Measurements from ENCODE around the gene PLCB1.
A peak's percentile ranks its signal among the peaks of the same experiment; 100 is the strongest.

The PLCB1 gene

GRCh38 chr20:8320306-8320705 is 188.2 kb downstream of the PLCB1 start:
- no peak overlapping the region for H3K9ac ChIP-seq (ENCODE audit: low read depth, low read length, poor library complexity)
- no peak overlapping the region for H3K4ac ChIP-seq (ENCODE audit: low read length)
- no peak overlapping the region for H2BK5ac ChIP-seq (ENCODE audit: low read length)
- no peak overlapping the region for H2AFZ ChIP-seq (ENCODE audit: low read length)
- no peak overlapping the region for H2AK5ac ChIP-seq (ENCODE audit: low read depth, low read length)
- no peak overlapping the region for H3K14ac ChIP-seq (ENCODE audit: low read length)
- H2BK120ac ChIP-seq (ENCODE audit: low read depth, low read length): no peak overlapping the region
- H3K9me3 ChIP-seq (replicated peaks in 1 of 2; ENCODE audit: control insufficient read depth in 2 of 2, insufficient read depth in 1 of 2, low read depth in 1 of 2, low read length in 2 of 2): no peaks in the 10 kb centered on the region
- no peak overlapping the region for H3K4me3 ChIP-seq (ENCODE audit: low read length in 2 of 2)
- H3K79me1 ChIP-seq (ENCODE audit: low read depth, low read length): no peaks in the 10 kb centered on the region
- H3K27ac ChIP-seq (replicated peaks; ENCODE audit: low read length): no peak overlapping the region
- no peaks in the 10 kb centered on the region for H3K27me3 ChIP-seq (ENCODE audit: control insufficient read depth in 3 of 3, insufficient read depth in 3 of 3, low read depth in 1 of 3, low read length in 3 of 3)
- no CpG with 5 or more reads among the region's 1 CpG for WGBS, 2 donors (ENCODE audit: extremely low coverage in 2 of 2, insufficient read length in 2 of 2, insufficient replicate concordance in 1 of 2)
- no peaks in the 10 kb centered on the region for H3K36me3 ChIP-seq (replicated peaks in 1 of 2; ENCODE audit: control insufficient read depth in 2 of 2, insufficient read depth in 2 of 2, low read length in 2 of 2)
- no peak overlapping the region for H4K8ac ChIP-seq (ENCODE audit: low read depth, low read length)
- no peak overlapping the region for H2BK15ac ChIP-seq (ENCODE audit: low read length)
- H3K4me1 ChIP-seq (ENCODE audit: control insufficient read depth in 2 of 2, insufficient read depth in 1 of 2, low read depth in 1 of 2, low read length in 2 of 2): peaks cover 2 to 4% of the 10 kb centered on the region in 2 donors
- no peak overlapping the region for H3K23ac ChIP-seq (ENCODE audit: low read depth, low read length, poor library complexity)
- no peak overlapping the region for H2BK12ac ChIP-seq (ENCODE audit: low read length)
- H4K91ac ChIP-seq (ENCODE audit: low read depth, low read length, poor library complexity): no peak overlapping the region
- DNase-seq (ENCODE audit: low spot score): no peak
- H3K18ac ChIP-seq (ENCODE audit: low read length): no peak overlapping the region
- no peak overlapping the region for H3K4me2 ChIP-seq (ENCODE audit: insufficient read depth, low read length, poor library complexity, severe bottlenecking)

DNA sequence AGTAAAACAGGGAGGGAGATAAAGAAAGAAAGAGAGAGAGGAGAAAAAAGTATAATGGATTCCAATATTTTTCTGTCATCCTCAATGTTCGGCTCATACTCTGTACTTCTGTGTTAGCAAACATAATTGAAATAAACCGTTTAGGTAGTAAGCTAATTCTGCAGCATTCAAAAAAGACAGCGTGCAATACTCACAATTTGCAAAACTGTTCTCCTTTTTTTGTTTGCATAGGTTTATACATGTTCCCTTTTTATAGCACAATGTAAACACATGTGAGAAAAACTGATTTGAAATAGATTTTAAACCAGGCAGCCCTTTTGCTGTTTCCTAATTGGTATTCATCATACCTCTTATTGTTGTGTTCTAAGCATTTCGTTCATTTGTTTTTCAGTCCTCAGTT is 188.9 kb downstream of the PLCB1 start:
- Histone ChIP-seq H2AK5ac (ENCODE audit: low read depth, low read length) (no peak overlapping the region), H2BK12ac (ENCODE audit: low read length) (no peak overlapping the region), H3K27me3 (ENCODE audit: control insufficient read depth in 3 of 3, insufficient read depth in 3 of 3, low read depth in 1 of 3, low read length in 3 of 3) (no peaks in the 10 kb centered on the region), H3K4ac (ENCODE audit: low read length) (no peak overlapping the region), H3K4me2 (ENCODE audit: insufficient read depth, low read length, poor library complexity, severe bottlenecking) (no peak overlapping the region), H3K14ac (ENCODE audit: low read length) (no peak overlapping the region), H2AFZ (ENCODE audit: low read length) (no peak overlapping the region), H2BK5ac (ENCODE audit: low read length) (no peak overlapping the region), H3K79me1 (ENCODE audit: low read depth, low read length) (no peaks in the 10 kb centered on the region), H3K23ac (ENCODE audit: low read depth, low read length, poor library complexity) (no peak overlapping the region), H3K36me3 (replicated peaks in 1 of 2; ENCODE audit: control insufficient read depth in 2 of 2, insufficient read depth in 2 of 2, low read length in 2 of 2) (no peaks in the 10 kb centered on the region), H3K4me3 (ENCODE audit: low read length in 2 of 2) (no peak overlapping the region), H4K91ac (ENCODE audit: low read depth, low read length, poor library complexity) (no peak overlapping the region), H2BK120ac (ENCODE audit: low read depth, low read length) (no peak overlapping the region), H3K9ac (ENCODE audit: low read depth, low read length, poor library complexity) (no peak overlapping the region), H3K18ac (ENCODE audit: low read length) (no peak overlapping the region), H4K8ac (ENCODE audit: low read depth, low read length) (no peak overlapping the region), H3K9me3 (replicated peaks in 1 of 2; ENCODE audit: control insufficient read depth in 2 of 2, insufficient read depth in 1 of 2, low read depth in 1 of 2, low read length in 2 of 2) (no peaks in the 10 kb centered on the region), H3K4me1 (ENCODE audit: control insufficient read depth in 2 of 2, insufficient read depth in 1 of 2, low read depth in 1 of 2, low read length in 2 of 2) (peaks cover 2 to 4% of the 10 kb centered on the region in 2 donors), H3K27ac (replicated peaks; ENCODE audit: low read length) (no peak overlapping the region), H2BK15ac (ENCODE audit: low read length) (no peak overlapping the region)
- no CpG with 5 or more reads among the region's 4 CpGs for WGBS, 2 donors (ENCODE audit: extremely low coverage in 2 of 2, insufficient read length in 2 of 2, insufficient replicate concordance in 1 of 2)
- DNase-seq (ENCODE audit: low spot score): no peak

- Histone ChIP-seq H3K14ac (ENCODE audit: low read length) (no peak overlapping the region), H2BK15ac (ENCODE audit: low read length) (no peak overlapping the region), H2AK5ac (ENCODE audit: low read depth, low read length) (no peak overlapping the region), H3K36me3 (replicated peaks in 1 of 2; ENCODE audit: control insufficient read depth in 2 of 2, insufficient read depth in 2 of 2, low read length in 2 of 2) (no peaks in the 10 kb centered on the region), H4K91ac (ENCODE audit: low read depth, low read length, poor library complexity) (no peak overlapping the region), H3K27me3 (ENCODE audit: control insufficient read depth in 3 of 3, insufficient read depth in 3 of 3, low read depth in 1 of 3, low read length in 3 of 3) (no peaks in the 10 kb centered on the region), H2BK5ac (ENCODE audit: low read length) (no peak overlapping the region), H3K4me2 (ENCODE audit: insufficient read depth, low read length, poor library complexity, severe bottlenecking) (no peak overlapping the region), H2BK120ac (ENCODE audit: low read depth, low read length) (no peak overlapping the region), H4K8ac (ENCODE audit: low read depth, low read length) (no peak overlapping the region), H3K4me1 (ENCODE audit: control insufficient read depth in 2 of 2, insufficient read depth in 1 of 2, low read depth in 1 of 2, low read length in 2 of 2) (peaks cover 2 to 4% of the 10 kb centered on the region in 2 donors), H2AFZ (ENCODE audit: low read length) (peak overlapping the region; percentile 8), H3K9me3 (replicated peaks in 1 of 2; ENCODE audit: control insufficient read depth in 2 of 2, insufficient read depth in 1 of 2, low read depth in 1 of 2, low read length in 2 of 2) (no peaks in the 10 kb centered on the region), H3K4ac (ENCODE audit: low read length) (no peak overlapping the region), H3K9ac (ENCODE audit: low read depth, low read length, poor library complexity) (no peak overlapping the region), H3K27ac (replicated peaks; ENCODE audit: low read length) (no peak overlapping the region), H3K23ac (ENCODE audit: low read depth, low read length, poor library complexity) (no peak overlapping the region), H2BK12ac (ENCODE audit: low read length) (no peak overlapping the region), H3K18ac (ENCODE audit: low read length) (no peak overlapping the region), H3K79me1 (ENCODE audit: low read depth, low read length) (no peaks in the 10 kb centered on the region), H3K4me3 (ENCODE audit: low read length in 2 of 2) (no peak overlapping the region)
- DNase-seq (ENCODE audit: low spot score): no peak
- WGBS, 2 donors (ENCODE audit: extremely low coverage in 2 of 2, insufficient read length in 2 of 2, insufficient replicate concordance in 1 of 2): no CpG with 5 or more reads among the region's 5 CpGs
Observed at GRCh38 chr20:8322662-8323217, 190.7 kb downstream of the PLCB1 start.

DNA sequence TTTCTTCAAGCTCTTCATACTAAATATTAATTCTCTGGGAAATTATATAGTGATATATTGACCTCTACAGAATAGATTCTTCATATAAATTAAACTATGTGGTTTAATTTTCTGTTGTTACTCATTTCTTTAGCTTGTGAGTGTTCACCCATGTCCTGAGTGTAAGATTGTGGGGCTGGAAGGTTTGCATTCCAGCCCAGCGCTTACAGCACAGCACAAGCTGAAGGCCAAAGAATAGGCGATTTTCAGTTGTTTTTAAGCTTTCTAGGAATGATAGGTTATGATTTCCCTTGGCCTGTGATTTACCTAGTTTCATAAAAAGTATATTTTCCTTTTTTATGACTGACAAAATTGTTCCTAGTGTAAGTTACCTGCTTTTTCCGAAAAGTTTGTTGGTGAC is 194.1 kb downstream of the PLCB1 start:
- no peak overlapping the region for H3K4me3 ChIP-seq (ENCODE audit: low read length in 2 of 2)
- H3K4me2 ChIP-seq (ENCODE audit: insufficient read depth, low read length, poor library complexity, severe bottlenecking): no peak overlapping the region
- no peaks in the 10 kb centered on the region for H3K79me1 ChIP-seq (ENCODE audit: low read depth, low read length)
- H3K9me3 ChIP-seq (replicated peaks in 1 of 2; ENCODE audit: control insufficient read depth in 2 of 2, insufficient read depth in 1 of 2, low read depth in 1 of 2, low read length in 2 of 2): no peaks in the 10 kb centered on the region
- H3K27ac ChIP-seq (replicated peaks; ENCODE audit: low read length): no peak overlapping the region
- H3K36me3 ChIP-seq (replicated peaks in 1 of 2; ENCODE audit: control insufficient read depth in 2 of 2, insufficient read depth in 2 of 2, low read length in 2 of 2): no peaks in the 10 kb centered on the region
- H3K4me1 ChIP-seq (ENCODE audit: control insufficient read depth in 2 of 2, insufficient read depth in 1 of 2, low read depth in 1 of 2, low read length in 2 of 2): peaks cover 0 to 7% of the 10 kb centered on the region in 2 donors
- no peak overlapping the region for H2BK12ac ChIP-seq (ENCODE audit: low read length)
- no peak overlapping the region for H4K8ac ChIP-seq (ENCODE audit: low read depth, low read length)
- H3K23ac ChIP-seq (ENCODE audit: low read depth, low read length, poor library complexity): no peak overlapping the region
- no peak overlapping the region for H2AK5ac ChIP-seq (ENCODE audit: low read depth, low read length)
- no peak overlapping the region for H2AFZ ChIP-seq (ENCODE audit: low read length)
- no peak overlapping the region for H3K18ac ChIP-seq (ENCODE audit: low read length)
- no peak overlapping the region for H3K9ac ChIP-seq (ENCODE audit: low read depth, low read length, poor library complexity)
- no peaks in the 10 kb centered on the region for H3K27me3 ChIP-seq (ENCODE audit: control insufficient read depth in 3 of 3, insufficient read depth in 3 of 3, low read depth in 1 of 3, low read length in 3 of 3)
- H2BK5ac ChIP-seq (ENCODE audit: low read length): no peak overlapping the region
- no peak overlapping the region for H3K14ac ChIP-seq (ENCODE audit: low read length)
- DNase-seq (ENCODE audit: low spot score): no peak
- H4K91ac ChIP-seq (ENCODE audit: low read depth, low read length, poor library complexity): no peak overlapping the region
- WGBS, 2 donors (ENCODE audit: extremely low coverage in 2 of 2, insufficient read length in 2 of 2, insufficient replicate concordance in 1 of 2): no CpG with 5 or more reads among the region's 3 CpGs
- no peak overlapping the region for H2BK120ac ChIP-seq (ENCODE audit: low read depth, low read length)
- H3K4ac ChIP-seq (ENCODE audit: low read length): no peak overlapping the region
- H2BK15ac ChIP-seq (ENCODE audit: low read length): no peak overlapping the region

All from neuronal stem cell (in vitro differentiated cells).